BE2C (cell line): ENCODE data around the gene SNX27. TPM values are rescaled to one million over a fixed set of nuclear protein-coding genes. Genes with fewer than 3 reads are reported as not detected.

Experiments
- DNase-seq: peaks from one replicate; pipeline ENCODE4 v3.0.0-alpha.2; 2020
- H3K27me3 ChIP-seq: fragments of 250-450 bp; sonication (Bioruptor Pico); 2 replicates; pipeline ENCODE4 v1.5.1; 2020; ENCODE audit warnings: mild to moderate bottlenecking
- H3K36me3 ChIP-seq: fragments of 250-450 bp; sonication (Bioruptor Pico); 2 replicates; pipeline ENCODE4 v1.5.1; 2020; ENCODE audit warnings: mild to moderate bottlenecking
- H3K4me1 ChIP-seq: fragments of 250-450 bp; sonication (Bioruptor Pico); 2 replicates; pipeline ENCODE4 v1.5.1; 2020
- H3K4me3 ChIP-seq: 2 replicates; pipeline ENCODE4 v1.5.1; 2011; ENCODE audit warnings: low read depth, low read length
- H3K9me3 ChIP-seq: fragments of 250-450 bp; sonication (Bioruptor Pico); 2 replicates; pipeline ENCODE4 v1.5.1; 2020
- polyA plus RNA-seq: library from polyadenylated mRNA; unstranded; fragments of >200 nt; gene quantifications from one replicate; pipeline ENCODE4 v1.2.1, GENCODE V29; 2012; ENCODE audit warnings: low read depth, missing spikeins; ENCODE audit not compliant: insufficient read length, insufficient read depth
- TF ChIP-seq, protein P1 (sequence below): IDR thresholded peaks from 2 replicates; pipeline ENCODE4 v1.5.1; 2012; ENCODE audit warnings: mild to moderate bottlenecking, low read depth, low read length

Gene SNX27
- polyA plus RNA-seq: 4.9 TPM

DNA sequence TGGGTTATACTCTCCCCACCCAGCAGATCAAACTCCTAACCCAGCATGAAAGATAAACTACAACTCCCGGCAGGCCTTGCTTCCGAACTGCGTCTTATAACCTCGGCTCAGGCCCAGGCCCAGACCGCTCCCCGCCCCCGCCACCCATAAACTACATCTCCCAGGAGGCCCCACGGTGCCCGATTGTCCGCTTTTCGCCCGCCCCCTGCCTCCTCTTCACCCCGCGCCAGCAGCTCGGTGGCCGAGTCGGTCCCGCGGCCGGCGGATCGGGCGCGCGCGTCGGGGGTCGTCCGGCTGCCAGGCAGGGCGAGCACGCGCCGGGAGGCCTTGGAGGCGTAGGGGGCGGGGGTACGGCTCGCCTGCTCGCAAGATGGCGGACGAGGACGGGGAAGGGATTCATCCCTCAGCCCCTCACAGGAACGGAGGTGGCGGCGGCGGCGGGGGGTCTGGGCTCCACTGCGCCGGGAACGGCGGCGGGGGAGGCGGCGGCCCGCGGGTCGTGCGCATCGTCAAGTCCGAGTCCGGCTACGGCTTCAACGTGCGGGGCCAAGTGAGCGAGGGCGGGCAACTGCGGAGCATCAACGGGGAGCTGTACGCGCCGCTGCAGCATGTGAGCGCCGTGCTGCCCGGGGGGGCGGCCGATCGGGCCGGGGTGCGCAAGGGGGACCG is at the start of gene SNX27:
SNX27 (plus strand) TSS at position 219 of the 669 bp plus-strand sequence; CDS start at position 371, 152 bp downstream.
- H3K9me3 ChIP-seq: no peaks in the 10 kb centered on the region
- no peaks in the 10 kb centered on the region for H3K36me3 ChIP-seq
- H3K27me3 ChIP-seq: no peaks in the 10 kb centered on the region
- H3K4me3 ChIP-seq: peak within 1 kb of the TSS; percentile 79
- peak; percentile 96 for DNase-seq
- H3K4me1 ChIP-seq: peaks cover 2% of the 10 kb centered on the region
- TF ChIP-seq, protein P1, sequence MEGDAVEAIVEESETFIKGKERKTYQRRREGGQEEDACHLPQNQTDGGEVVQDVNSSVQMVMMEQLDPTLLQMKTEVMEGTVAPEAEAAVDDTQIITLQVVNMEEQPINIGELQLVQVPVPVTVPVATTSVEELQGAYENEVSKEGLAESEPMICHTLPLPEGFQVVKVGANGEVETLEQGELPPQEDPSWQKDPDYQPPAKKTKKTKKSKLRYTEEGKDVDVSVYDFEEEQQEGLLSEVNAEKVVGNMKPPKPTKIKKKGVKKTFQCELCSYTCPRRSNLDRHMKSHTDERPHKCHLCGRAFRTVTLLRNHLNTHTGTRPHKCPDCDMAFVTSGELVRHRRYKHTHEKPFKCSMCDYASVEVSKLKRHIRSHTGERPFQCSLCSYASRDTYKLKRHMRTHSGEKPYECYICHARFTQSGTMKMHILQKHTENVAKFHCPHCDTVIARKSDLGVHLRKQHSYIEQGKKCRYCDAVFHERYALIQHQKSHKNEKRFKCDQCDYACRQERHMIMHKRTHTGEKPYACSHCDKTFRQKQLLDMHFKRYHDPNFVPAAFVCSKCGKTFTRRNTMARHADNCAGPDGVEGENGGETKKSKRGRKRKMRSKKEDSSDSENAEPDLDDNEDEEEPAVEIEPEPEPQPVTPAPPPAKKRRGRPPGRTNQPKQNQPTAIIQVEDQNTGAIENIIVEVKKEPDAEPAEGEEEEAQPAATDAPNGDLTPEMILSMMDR: no peak

DNA sequence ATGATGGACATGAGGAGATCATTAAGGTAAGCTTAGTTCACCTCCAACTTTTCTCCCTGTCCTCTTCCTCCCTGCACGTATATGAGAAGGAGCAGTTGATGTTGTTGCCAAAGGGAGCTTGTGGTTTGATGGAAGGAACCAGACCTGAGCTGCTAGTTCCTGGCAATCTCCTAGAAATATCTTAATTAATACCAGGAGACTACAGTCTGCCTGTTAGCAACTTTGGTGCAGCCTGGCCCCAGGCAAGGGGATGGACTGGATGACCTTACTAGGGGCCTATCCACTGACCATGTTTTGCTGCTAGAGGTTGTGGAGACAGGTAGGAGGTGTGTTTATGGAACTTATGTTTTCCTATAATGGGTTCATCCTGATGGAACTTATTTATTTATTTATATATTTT is 49.2 kb upstream of the SNX27 start:
- Histone ChIP-seq H3K9me3 (no peaks in the 10 kb centered on the region), H3K36me3 (no peaks in the 10 kb centered on the region), H3K4me3 (no peak overlapping the region), H3K27me3 (no peaks in the 10 kb centered on the region), H3K4me1 (peaks cover 17% of the 10 kb centered on the region)
- TF ChIP-seq, protein P1: no peak
- DNase-seq: peak; percentile 51

DNA sequence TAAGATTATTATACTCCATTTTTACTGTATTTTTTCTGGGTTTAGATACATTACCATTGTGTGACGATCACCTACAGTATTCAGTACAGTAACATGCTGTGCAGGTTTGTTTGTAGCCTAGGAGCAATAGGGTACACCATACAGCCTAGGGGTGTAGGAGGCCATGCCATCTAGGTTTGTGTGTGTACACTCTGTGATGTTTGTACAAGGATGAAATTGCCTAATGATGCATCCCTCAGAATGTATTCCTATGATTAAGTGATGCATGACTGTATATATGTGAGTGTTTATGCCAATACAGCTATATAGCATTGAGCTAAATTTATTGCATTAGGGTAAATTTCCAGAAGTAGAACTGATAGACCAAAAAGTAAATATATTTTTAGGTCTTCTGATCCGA is 48.5 kb upstream of the SNX27 start:
- H3K36me3 ChIP-seq: no peaks in the 10 kb centered on the region
- peaks cover 17% of the 10 kb centered on the region for H3K4me1 ChIP-seq
- TF ChIP-seq, protein P1: no peak
- H3K9me3 ChIP-seq: no peaks in the 10 kb centered on the region
- H3K4me3 ChIP-seq: no peak overlapping the region
- no peak for DNase-seq
- H3K27me3 ChIP-seq: no peaks in the 10 kb centered on the region

DNA sequence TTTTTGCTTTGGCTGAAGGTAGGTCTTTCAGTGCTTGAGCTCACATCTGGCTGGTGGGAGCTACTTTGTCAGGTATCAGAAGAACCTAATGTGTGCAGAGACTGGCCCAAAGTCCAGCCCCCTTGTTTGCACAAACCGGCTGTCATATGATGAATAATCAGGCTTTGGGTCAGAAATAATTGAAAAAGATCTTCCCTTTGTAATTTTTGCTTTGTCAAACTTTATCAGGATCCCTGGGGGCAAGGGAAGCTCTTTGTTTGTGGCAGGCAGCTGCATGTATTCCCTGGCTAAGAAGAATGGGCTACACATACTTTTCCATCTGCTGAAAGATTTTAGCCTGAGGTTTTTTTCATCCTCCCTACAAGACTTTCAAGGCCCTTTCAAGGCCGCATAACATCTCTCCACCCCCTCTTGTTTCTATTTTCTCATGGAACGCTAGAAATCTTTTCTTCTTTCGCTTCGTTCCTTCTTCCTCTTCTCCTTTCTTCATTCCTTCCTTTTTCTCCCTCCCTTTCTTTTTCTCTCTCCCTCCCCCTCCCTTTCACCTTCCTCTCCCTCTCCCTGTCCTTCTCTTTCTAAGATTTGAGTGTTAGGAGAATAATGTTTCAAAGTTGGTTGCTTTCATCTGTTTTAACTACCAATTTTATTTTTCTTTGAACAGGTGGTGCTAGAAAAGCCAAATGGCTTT is 46.2 kb upstream of the SNX27 start:
- Histone ChIP-seq H3K4me1 (peaks cover 17% of the 10 kb centered on the region), H3K4me3 (no peak overlapping the region), H3K36me3 (no peaks in the 10 kb centered on the region), H3K9me3 (no peaks in the 10 kb centered on the region), H3K27me3 (no peaks in the 10 kb centered on the region)
- TF ChIP-seq, protein P1: no peak
- no peak for DNase-seq

DNA sequence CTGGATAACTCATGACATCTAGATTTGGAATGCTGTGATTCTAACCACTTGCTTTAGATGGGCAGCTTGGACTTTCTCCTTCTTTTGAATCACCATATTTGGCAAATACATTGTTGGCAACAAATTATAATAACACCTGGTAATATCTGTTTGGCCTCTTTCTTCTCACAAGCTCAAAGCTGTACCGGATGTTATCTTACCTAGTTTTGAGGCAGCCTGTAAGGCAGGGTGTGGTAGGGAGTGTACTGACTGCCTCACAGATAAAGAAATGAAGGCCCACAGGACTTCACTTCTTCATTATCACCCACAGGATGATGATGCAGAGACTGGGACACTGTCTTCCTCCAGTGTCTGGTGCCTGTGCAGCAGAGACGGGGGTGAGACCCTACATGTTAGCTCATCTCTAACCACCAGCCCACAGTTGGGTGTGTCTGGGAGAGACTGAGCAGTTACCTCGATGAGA is 43.2 kb upstream of the SNX27 start:
- Histone ChIP-seq H3K4me1 (0 out of 2 replicates have a peak, but pooled peaks cover 3% of the 10 kb centered on the region), H3K27me3 (no peaks in the 10 kb centered on the region), H3K36me3 (no peaks in the 10 kb centered on the region), H3K9me3 (no peaks in the 10 kb centered on the region), H3K4me3 (no peak overlapping the region)
- TF ChIP-seq, protein P1: no peak
- DNase-seq: no peak

DNA sequence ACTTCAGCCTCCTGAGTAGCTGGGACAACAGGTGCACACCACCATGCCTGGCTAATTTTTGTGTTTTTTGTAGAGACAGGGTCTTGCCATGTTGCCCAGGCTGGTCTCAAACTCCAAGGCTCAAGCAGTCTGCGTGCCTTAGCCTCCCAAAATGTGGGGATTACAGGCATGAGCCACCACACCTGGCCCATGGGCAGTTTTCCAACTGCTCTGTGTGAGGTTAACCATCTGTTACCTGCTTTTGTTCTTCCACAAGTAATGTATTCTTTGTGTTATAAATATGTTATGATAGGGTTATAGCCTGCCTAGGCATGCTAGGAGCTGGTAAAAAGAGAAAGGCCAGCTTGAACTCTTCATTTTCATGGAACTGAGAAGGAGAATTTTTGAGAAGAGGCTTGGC is 41.0 kb upstream of the SNX27 start:
- Histone ChIP-seq H3K4me1 (no peaks in the 10 kb centered on the region), H3K4me3 (no peak overlapping the region), H3K27me3 (no peaks in the 10 kb centered on the region), H3K36me3 (peaks cover 2% of the 10 kb centered on the region; the same call in 1 of the 2 replicates), H3K9me3 (no peaks in the 10 kb centered on the region)
- TF ChIP-seq, protein P1: no peak
- DNase-seq: no peak
